NB4 (cell line): ENCODE measurements around the gene C19orf47.

Source experiments
- DNase-seq: peaks from one replicate; pipeline ENCODE4 v3.0.0; 2010; ENCODE audit warnings: low read depth
- H3K4me3 ChIP-seq: one replicate; pipeline ENCODE4 v1.5.1; 2011; ENCODE audit warnings: mild to moderate bottlenecking, low read depth, low read length, moderate library complexity
- MYC ChIP-seq: IDR thresholded peaks from 2 replicates; pipeline ENCODE4 v1.6.1; 2011; ENCODE audit warnings: low read depth, low read length
- POLR2A ChIP-seq: IDR thresholded peaks from 2 replicates; pipeline ENCODE4 v1.6.1; 2011; ENCODE audit warnings: mild to moderate bottlenecking; ENCODE audit not compliant: insufficient read length; ENCODE audit errors: extremely low read depth
- TF ChIP-seq, protein P1 (sequence below): IDR thresholded peaks from 2 replicates; pipeline ENCODE4 v1.6.1; 2011; ENCODE audit warnings: low read depth, low read length
- TF ChIP-seq, protein P2 (sequence below): IDR thresholded peaks from one replicate; pipeline ENCODE4 v1.5.1; 2012; ENCODE audit warnings: low read depth, low read length

Gene C19orf47

GRCh38 chr19:40378509-40378908, 30.3 kb upstream of the C19orf47 start:
- no peak overlapping the region for H3K4me3 ChIP-seq
- no peak for DNase-seq
- TF ChIP-seq MYC = no peak
- TF ChIP-seq POLR2A = no peak
- TF ChIP-seq, protein P1, sequence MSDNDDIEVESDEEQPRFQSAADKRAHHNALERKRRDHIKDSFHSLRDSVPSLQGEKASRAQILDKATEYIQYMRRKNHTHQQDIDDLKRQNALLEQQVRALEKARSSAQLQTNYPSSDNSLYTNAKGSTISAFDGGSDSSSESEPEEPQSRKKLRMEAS = no peak
- TF ChIP-seq, protein P2, sequence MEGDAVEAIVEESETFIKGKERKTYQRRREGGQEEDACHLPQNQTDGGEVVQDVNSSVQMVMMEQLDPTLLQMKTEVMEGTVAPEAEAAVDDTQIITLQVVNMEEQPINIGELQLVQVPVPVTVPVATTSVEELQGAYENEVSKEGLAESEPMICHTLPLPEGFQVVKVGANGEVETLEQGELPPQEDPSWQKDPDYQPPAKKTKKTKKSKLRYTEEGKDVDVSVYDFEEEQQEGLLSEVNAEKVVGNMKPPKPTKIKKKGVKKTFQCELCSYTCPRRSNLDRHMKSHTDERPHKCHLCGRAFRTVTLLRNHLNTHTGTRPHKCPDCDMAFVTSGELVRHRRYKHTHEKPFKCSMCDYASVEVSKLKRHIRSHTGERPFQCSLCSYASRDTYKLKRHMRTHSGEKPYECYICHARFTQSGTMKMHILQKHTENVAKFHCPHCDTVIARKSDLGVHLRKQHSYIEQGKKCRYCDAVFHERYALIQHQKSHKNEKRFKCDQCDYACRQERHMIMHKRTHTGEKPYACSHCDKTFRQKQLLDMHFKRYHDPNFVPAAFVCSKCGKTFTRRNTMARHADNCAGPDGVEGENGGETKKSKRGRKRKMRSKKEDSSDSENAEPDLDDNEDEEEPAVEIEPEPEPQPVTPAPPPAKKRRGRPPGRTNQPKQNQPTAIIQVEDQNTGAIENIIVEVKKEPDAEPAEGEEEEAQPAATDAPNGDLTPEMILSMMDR = no peak

DNA sequence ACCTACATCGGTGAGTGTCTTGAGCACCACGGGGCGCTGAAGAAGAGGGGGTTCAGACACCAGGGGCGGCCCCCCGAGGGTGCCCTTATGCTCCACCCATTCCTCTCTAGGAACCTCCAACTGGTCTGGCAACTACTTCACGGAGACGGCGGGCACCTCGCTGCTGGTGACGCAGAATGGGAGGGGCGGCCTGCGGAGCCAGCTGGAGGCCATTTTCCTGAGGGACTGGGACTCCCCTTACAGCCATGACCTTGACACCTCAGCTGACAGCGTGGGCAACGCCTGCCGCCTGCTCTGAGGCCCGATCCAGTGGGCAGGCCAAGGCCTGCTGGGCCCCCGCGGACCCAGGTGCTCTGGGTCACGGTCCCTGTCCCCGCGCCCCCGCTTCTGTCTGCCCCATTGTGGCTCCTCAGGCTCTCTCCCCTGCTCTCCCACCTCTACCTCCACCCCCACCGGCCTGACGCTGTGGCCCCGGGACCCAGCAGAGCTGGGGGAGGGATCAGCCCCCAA, 29.7 kb upstream of the C19orf47 start:
- TF ChIP-seq, protein P1 = no peak
- TF ChIP-seq, protein P2 = no peak
- TF ChIP-seq POLR2A (no peak), MYC (no peak)
- H3K4me3 ChIP-seq = no peak overlapping the region
- DNase-seq = no peak

DNA sequence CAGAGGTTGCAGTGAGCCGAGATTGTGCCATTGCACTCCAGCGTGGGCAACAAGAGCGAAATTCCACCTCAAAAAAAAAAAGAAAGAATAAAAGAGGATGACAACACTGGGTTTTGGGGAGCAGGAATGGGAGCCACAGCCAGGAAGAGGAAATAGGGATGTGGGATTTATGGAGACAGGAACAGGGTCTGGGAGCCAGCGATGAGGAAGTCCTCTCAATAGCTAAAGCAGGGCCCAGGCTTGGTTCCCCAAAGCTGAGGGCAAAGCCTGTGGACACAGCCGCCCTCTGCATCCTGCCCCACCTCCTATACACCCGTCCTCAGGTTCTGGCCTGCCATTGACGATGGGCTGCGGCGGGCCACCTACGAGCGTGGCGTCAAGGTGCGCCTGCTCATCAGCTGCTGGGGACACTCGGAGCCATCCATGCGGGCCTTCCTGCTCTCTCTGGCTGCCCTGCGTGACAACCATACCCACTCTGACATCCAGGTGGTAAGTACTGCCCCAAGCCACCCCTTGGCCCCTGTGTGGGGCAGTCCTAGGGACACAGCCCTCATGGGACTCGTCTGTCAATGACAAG, 28.2 kb upstream of the C19orf47 start:
- no peak overlapping the region for H3K4me3 ChIP-seq
- no peak for TF ChIP-seq MYC
- TF ChIP-seq, protein P2 = no peak
- TF ChIP-seq, protein P1 = no peak
- no peak for TF ChIP-seq POLR2A
- DNase-seq = no peak

DNA sequence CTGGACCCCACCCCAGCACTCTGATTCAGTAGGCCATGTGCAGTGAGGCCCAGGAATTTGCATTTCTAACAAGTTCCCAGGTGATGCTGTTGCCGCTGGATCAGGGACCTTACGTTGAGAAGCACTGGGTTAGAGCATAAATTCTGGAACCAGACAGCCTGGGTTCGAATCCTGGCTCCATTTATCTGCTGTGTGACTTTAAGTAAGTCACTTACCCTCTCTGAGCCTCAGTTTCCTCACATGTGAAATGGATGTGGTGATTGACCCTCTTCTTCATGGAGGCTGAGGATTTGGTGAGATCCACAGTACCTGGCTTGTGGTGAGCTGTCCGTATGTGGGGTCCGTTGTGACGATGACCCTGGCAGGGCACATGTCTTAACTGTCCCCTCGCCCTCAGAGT, 25.9 kb upstream of the C19orf47 start:
- DNase-seq = no peak
- TF ChIP-seq POLR2A = no peak
- TF ChIP-seq, protein P1 = no peak
- TF ChIP-seq, protein P2 = no peak
- no peak overlapping the region for H3K4me3 ChIP-seq

DNA sequence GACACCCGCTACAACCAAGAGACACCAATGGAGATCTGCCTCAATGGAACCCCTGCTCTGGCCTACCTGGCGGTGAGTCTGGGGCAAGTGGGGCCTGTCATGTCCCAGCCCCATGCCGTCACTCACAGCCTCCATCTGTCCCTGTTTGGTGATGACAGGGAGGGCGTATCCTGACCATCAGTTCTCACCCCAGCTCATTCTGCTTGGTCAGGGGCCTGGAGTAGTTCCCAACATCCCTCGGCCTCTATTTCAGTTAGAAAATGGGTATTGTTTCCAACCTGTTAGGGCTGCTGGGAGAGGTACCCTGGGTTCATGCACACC, 23.6 kb upstream of the C19orf47 start:
- TF ChIP-seq, protein P1 = no peak
- TF ChIP-seq, protein P2 = no peak
- TF ChIP-seq MYC (no peak), POLR2A (no peak)
- no peak for DNase-seq
- H3K4me3 ChIP-seq = no peak overlapping the region
